BJ (cell line): ENCODE measurements around the gene ATP1A1. TPM values are rescaled to one million over a fixed set of nuclear protein-coding genes. Genes with fewer than 3 reads are reported as not detected.

ENCODE experiments used
- CTCF ChIA-PET: fragments of 350-600 bp; formaldehyde crosslinking; extraction: SDS; loops from one replicate; lab custom pipeline; 2021; ENCODE audit warnings: antibody characterized with exemption, inconsistent platforms; lab: Yijun Ruan, JAX
- POLR2A ChIA-PET: fragments of 300-600 bp; sonication (Branson Sonifier 250); formaldehyde crosslinking; extraction: SDS; loops from one replicate; lab custom pipeline; 2021; ENCODE audit warnings: antibody characterized with exemption; lab: Charles Lee
- DNase-seq: peaks from one replicate; pipeline ENCODE4 v3.0.0-alpha.2; 2011; ENCODE audit warnings: low read depth
- H3K27me3 ChIP-seq: 2 replicates; pipeline ENCODE4 v1.6.0; 2011; ENCODE audit warnings: low read length; ENCODE audit not compliant: control insufficient read depth, insufficient read depth
- H3K36me3 ChIP-seq: 2 replicates; pipeline ENCODE4 v1.5.1; 2011; ENCODE audit warnings: low read length; ENCODE audit not compliant: control insufficient read depth, insufficient read depth
- H3K4me3 ChIP-seq: 2 replicates; pipeline ENCODE4 v1.5.1; 2011; ENCODE audit warnings: low read depth, mild to moderate bottlenecking, control low read depth, low read length
- CTCF ChIP-seq: IDR thresholded peaks from 2 replicates; pipeline ENCODE4 v1.5.1; 2011; ENCODE audit warnings: low read depth, mild to moderate bottlenecking, control low read depth, inconsistent platforms, low read length, moderate library complexity; ENCODE audit not compliant: insufficient read depth
- polyA plus RNA-seq: library from polyadenylated mRNA; depleted of rRNA; stranded (reverse); fragments of >200 nt; gene quantifications from 2 replicates; pipeline ENCODE4 v1.2.3, GENCODE V29; 2011

The ATP1A1 gene
- polyA plus RNA-seq, 1 experiment: 392 TPM

- Histone ChIP-seq H3K36me3 (no peaks in the 10 kb centered on the region), H3K4me3 (no peak overlapping the region), H3K27me3 (no peaks in the 10 kb centered on the region)
- no peak for TF ChIP-seq CTCF
- ChIA-PET CTCF (interaction anchor here (1.4 to 1.8 kb wide), 3 partner anchors 17 to 129 kb away, joined by 4 to 5 read pairs (median 5); partner anchors contain the start of gene ATP1A1), POLR2A (no interaction called here)
- DNase-seq: no peak
Observed at GRCh38 chr1:116356067-116356466, 17.0 kb upstream of the ATP1A1 start.

- no peaks in the 10 kb centered on the region for H3K27me3 ChIP-seq
- POLR2A ChIA-PET: no interaction called here
- CTCF ChIA-PET: interaction anchor here (1.4 to 1.8 kb wide), 2 partner anchors 16 to 27 kb away, joined by 4 to 5 read pairs; partner anchors contain the start of gene ATP1A1
- H3K4me3 ChIP-seq: no peak overlapping the region
- H3K36me3 ChIP-seq: no peaks in the 10 kb centered on the region
- no peak for TF ChIP-seq CTCF
- no peak for DNase-seq
Observed at GRCh38 chr1:116356673-116357072, 16.4 kb upstream of the ATP1A1 start.

GRCh38 chr1:116357487-116357886 is 15.6 kb upstream of the ATP1A1 start:
- no peak for TF ChIP-seq CTCF
- ChIA-PET CTCF (interaction anchor here (0.7 to 3.3 kb wide), 3 partner anchors 9 to 139 kb away, joined by 3 to 23 read pairs (median 5); no protein-coding TSS in a partner anchor), POLR2A (no interaction called here)
- Histone ChIP-seq H3K27me3 (no peaks in the 10 kb centered on the region), H3K4me3 (no peak overlapping the region), H3K36me3 (no peaks in the 10 kb centered on the region)
- no peak for DNase-seq

GRCh38 chr1:116359060-116359830 is 13.8 kb upstream of the ATP1A1 start:
- ChIA-PET CTCF (interaction anchor here (0.9 to 3.3 kb wide), 3 partner anchors 12 to 140 kb away, joined by 3 to 23 read pairs (median 6); no protein-coding TSS in a partner anchor), POLR2A (no interaction called here)
- Histone ChIP-seq H3K4me3 (no peak overlapping the region), H3K27me3 (no peaks in the 10 kb centered on the region), H3K36me3 (no peaks in the 10 kb centered on the region)
- DNase-seq: no peak
- TF ChIP-seq CTCF: no peak

GRCh38 chr1:116359871-116360270 is 13.2 kb upstream of the ATP1A1 start:
- ChIA-PET POLR2A (no interaction called here), CTCF (interaction anchor here (0.6 to 3.3 kb wide), 5 partner anchors 12 to 856 kb away, joined by 3 to 23 read pairs (median 3); no protein-coding TSS in a partner anchor)
- 0 out of 2 replicates have a peak, but pooled peaks cover under 1% of the 10 kb centered on the region for H3K27me3 ChIP-seq
- no peak for DNase-seq
- H3K36me3 ChIP-seq: no peaks in the 10 kb centered on the region
- no peak for TF ChIP-seq CTCF
- no peak overlapping the region for H3K4me3 ChIP-seq
